HepG2 (cell line): Measurements from ENCODE around the gene ULK3. TPM values are rescaled to one million over a fixed set of nuclear protein-coding genes. Genes with fewer than 3 reads are reported as not detected.

Source experiments
- CCAR2 ChIP-seq: fragments of 200-400 bp; formaldehyde crosslinking; optimal IDR thresholded peaks from 2 replicates; pipeline ENCODE3; 2018; ENCODE audit warnings: low read depth, mild to moderate bottlenecking, low read length, moderate library complexity
- HOXA7 ChIP-seq: sonication (generic); formaldehyde crosslinking; IDR thresholded peaks from 2 replicates; pipeline ENCODE4 v1.8.1; 2022; ENCODE audit warnings: mild to moderate bottlenecking, missing genetic modification reagents, moderate library complexity
- PPARG ChIP-seq: conservative IDR thresholded peaks from 2 replicates; pipeline ENCODE4 v1.6.1; 2016; ENCODE audit warnings: missing biosample characterization, missing genetic modification reagents
- REXO4 ChIP-seq: sonication (generic); formaldehyde crosslinking; IDR thresholded peaks from 2 replicates; pipeline ENCODE4 v1.8.0; 2022; ENCODE audit warnings: missing genetic modification reagents, mild to moderate bottlenecking, borderline replicate concordance
- TMF1 ChIP-seq: sonication (generic); formaldehyde crosslinking; IDR thresholded peaks from 2 replicates; pipeline ENCODE4 v1.8.1; 2022; ENCODE audit warnings: low read depth, missing genetic modification reagents
- ZNF143 ChIP-seq: sonication (generic); formaldehyde crosslinking; IDR thresholded peaks from 2 replicates; pipeline ENCODE4 v1.4.0; 2020; ENCODE audit warnings: missing genetic modification reagents
- ZNF678 ChIP-seq: sonication (generic); formaldehyde crosslinking; IDR thresholded peaks from 2 replicates; pipeline ENCODE4 v1.4.0; 2020; ENCODE audit warnings: mild to moderate bottlenecking, missing genetic modification reagents
- ZSCAN29 ChIP-seq: sonication (generic); formaldehyde crosslinking; conservative IDR thresholded peaks from 2 replicates; pipeline ENCODE4 v1.4.0; 2020; ENCODE audit warnings: mild to moderate bottlenecking, missing genetic modification reagents
- polyA plus RNA-seq, 8 experiments: library from polyadenylated mRNA; depleted of rRNA in 3 of 8; stranded (reverse) in 7 of 8; unstranded in 1 of 8; fragments of >200 nt; fragmentation: Illumina TruSeq in 4 of 8; extraction: Trizol in 4 of 8; gene quantifications; 2 replicates each; pipeline versions ENCODE4 v1.2.1 to v1.2.3, GENCODE V29; 2011 to 2016; ENCODE audit warnings: low read depth in 4 of 8, missing spikeins in 1 of 8, mixed read lengths in 1 of 8; ENCODE audit not compliant: insufficient read depth in 1 of 8
- total RNA-seq, 5 experiments: library from RNA; depleted of rRNA; stranded (reverse); fragments of >200 nt; fragmentation: Illumina TruSeq; extraction: Trizol; gene quantifications; 2 replicates each; pipeline ENCODE4 v1.2.3, GENCODE V29; 2016; ENCODE audit warnings: low read depth in 1 of 5
- TF ChIP-seq, protein P1 (sequence below): sonication (generic); formaldehyde crosslinking; IDR thresholded peaks from 2 replicates; pipeline ENCODE4 v1.4.0; 2020; ENCODE audit warnings: missing genetic modification reagents, mild to moderate bottlenecking, borderline replicate concordance
- TF ChIP-seq, protein P2 (sequence below): sonication (generic); formaldehyde crosslinking; IDR thresholded peaks from 2 replicates; pipeline ENCODE4 v1.4.0; 2020; ENCODE audit warnings: missing genetic modification reagents
- TF ChIP-seq, protein P3 (sequence below): sonication (generic); formaldehyde crosslinking; IDR thresholded peaks from 2 replicates; pipeline ENCODE4 v1.4.0; 2020; ENCODE audit warnings: mild to moderate bottlenecking, missing genetic modification reagents
- TF ChIP-seq, protein P4 (sequence below): sonication (generic); formaldehyde crosslinking; IDR thresholded peaks from 2 replicates; pipeline ENCODE4 v1.5.0; 2020; ENCODE audit warnings: missing genetic modification reagents, mild to moderate bottlenecking, borderline replicate concordance
- TF ChIP-seq, protein P5 (sequence below): sonication (generic); formaldehyde crosslinking; IDR thresholded peaks from 2 replicates; pipeline ENCODE4 v1.9.0; 2021; ENCODE audit warnings: missing genetic modification reagents, mild to moderate bottlenecking, borderline replicate concordance

The ULK3 gene
- total and polyA plus RNA-seq, 2 of the 13 experiments (the other 11 are each of a cell fraction or from before 2014, with no cell fraction given) = 15.2 to 23.7 TPM

DNA sequence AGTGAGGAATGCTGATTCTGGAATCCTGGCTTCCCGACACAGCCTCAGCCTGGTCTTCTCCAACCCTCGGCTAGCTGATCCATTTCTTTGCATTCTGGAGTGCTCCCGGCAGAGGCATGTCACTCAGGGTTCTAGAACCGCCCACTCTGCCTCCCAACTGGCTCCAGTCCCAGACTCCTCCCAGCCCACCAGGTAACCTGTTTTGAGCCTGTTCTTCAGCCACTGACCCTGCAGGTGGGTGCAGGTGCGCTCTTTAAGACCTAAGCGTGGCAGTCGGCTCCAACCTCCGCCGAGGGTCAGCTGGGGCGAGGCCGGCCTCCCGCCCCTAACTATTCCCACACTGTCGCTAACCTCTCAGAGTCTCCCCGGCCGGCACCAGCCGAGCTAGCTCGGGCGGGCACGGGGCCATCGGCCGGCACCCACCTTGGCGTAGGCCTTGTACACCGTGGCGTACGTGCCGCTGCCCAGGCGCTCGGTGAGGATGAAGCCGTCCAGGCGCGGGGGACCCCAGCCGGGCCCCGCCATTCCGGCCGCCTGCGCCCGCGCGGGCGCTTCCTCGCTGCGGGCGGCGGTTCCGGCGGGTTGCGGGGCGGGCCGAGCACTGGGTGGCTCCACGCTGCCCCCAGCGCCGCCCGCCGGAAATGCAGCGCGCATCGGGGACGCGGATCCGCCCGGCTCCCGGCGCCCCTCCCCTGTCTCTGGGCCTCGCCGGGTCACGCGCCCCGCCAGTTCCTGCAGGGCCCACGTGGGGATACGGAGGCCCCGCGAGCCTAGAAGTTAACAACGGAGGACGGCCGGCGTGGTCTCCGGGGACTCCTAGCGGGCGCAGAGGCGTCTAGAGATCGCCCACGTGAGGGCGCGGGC, at the start of gene ULK3 (continued):
- TF ChIP-seq, protein P1, sequence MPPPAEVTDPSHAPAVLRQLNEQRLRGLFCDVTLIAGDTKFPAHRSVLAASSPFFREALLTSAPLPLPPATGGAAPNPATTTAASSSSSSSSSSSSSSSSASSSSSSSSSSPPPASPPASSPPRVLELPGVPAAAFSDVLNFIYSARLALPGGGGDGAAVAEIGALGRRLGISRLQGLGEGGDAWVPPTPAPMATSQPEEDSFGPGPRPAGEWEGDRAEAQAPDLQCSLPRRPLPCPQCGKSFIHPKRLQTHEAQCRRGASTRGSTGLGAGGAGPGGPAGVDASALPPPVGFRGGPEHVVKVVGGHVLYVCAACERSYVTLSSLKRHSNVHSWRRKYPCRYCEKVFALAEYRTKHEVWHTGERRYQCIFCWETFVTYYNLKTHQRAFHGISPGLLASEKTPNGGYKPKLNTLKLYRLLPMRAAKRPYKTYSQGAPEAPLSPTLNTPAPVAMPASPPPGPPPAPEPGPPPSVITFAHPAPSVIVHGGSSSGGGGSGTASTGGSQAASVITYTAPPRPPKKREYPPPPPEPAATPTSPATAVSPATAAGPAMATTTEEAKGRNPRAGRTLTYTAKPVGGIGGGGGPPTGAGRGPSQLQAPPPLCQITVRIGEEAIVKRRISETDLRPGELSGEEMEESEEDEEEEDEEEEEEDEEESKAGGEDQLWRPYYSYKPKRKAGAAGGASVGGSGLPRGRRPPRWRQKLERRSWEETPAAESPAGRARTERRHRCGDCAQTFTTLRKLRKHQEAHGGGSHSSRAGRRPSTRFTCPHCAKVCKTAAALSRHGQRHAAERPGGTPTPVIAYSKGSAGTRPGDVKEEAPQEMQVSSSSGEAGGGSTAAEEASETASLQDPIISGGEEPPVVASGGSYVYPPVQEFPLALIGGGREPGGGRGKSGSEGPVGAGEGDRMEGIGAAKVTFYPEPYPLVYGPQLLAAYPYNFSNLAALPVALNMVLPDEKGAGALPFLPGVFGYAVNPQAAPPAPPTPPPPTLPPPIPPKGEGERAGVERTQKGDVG (CRISPR knock-in tag) = no peak
- TF ChIP-seq, protein P2, sequence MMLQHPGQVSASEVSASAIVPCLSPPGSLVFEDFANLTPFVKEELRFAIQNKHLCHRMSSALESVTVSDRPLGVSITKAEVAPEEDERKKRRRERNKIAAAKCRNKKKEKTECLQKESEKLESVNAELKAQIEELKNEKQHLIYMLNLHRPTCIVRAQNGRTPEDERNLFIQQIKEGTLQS (CRISPR knock-in tag) = peak; percentile 7; the same call in 1 of the 2 replicates
- TF ChIP-seq, protein P3, sequence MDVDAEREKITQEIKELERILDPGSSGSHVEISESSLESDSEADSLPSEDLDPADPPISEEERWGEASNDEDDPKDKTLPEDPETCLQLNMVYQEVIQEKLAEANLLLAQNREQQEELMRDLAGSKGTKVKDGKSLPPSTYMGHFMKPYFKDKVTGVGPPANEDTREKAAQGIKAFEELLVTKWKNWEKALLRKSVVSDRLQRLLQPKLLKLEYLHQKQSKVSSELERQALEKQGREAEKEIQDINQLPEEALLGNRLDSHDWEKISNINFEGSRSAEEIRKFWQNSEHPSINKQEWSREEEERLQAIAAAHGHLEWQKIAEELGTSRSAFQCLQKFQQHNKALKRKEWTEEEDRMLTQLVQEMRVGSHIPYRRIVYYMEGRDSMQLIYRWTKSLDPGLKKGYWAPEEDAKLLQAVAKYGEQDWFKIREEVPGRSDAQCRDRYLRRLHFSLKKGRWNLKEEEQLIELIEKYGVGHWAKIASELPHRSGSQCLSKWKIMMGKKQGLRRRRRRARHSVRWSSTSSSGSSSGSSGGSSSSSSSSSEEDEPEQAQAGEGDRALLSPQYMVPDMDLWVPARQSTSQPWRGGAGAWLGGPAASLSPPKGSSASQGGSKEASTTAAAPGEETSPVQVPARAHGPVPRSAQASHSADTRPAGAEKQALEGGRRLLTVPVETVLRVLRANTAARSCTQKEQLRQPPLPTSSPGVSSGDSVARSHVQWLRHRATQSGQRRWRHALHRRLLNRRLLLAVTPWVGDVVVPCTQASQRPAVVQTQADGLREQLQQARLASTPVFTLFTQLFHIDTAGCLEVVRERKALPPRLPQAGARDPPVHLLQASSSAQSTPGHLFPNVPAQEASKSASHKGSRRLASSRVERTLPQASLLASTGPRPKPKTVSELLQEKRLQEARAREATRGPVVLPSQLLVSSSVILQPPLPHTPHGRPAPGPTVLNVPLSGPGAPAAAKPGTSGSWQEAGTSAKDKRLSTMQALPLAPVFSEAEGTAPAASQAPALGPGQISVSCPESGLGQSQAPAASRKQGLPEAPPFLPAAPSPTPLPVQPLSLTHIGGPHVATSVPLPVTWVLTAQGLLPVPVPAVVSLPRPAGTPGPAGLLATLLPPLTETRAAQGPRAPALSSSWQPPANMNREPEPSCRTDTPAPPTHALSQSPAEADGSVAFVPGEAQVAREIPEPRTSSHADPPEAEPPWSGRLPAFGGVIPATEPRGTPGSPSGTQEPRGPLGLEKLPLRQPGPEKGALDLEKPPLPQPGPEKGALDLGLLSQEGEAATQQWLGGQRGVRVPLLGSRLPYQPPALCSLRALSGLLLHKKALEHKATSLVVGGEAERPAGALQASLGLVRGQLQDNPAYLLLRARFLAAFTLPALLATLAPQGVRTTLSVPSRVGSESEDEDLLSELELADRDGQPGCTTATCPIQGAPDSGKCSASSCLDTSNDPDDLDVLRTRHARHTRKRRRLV (CRISPR knock-in tag) = no peak
- TF ChIP-seq CCAR2 = no peak
- TF ChIP-seq ZNF678 (CRISPR knock-in tag) = peak; percentile 16; the same call in 1 of the 2 replicates
- no peak for TF ChIP-seq PPARG (CRISPR knock-in tag)
- TF ChIP-seq, protein P4, sequence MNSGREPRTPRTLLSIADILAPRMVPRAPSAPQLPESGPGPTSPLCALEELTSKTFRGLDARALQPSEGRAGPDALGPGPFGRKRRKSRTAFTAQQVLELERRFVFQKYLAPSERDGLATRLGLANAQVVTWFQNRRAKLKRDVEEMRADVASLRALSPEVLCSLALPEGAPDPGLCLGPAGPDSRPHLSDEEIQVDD (CRISPR knock-in tag) = 0 out of 2 replicates have a peak, but pooled peaks have one; percentile 48
- TF ChIP-seq, protein P5, sequence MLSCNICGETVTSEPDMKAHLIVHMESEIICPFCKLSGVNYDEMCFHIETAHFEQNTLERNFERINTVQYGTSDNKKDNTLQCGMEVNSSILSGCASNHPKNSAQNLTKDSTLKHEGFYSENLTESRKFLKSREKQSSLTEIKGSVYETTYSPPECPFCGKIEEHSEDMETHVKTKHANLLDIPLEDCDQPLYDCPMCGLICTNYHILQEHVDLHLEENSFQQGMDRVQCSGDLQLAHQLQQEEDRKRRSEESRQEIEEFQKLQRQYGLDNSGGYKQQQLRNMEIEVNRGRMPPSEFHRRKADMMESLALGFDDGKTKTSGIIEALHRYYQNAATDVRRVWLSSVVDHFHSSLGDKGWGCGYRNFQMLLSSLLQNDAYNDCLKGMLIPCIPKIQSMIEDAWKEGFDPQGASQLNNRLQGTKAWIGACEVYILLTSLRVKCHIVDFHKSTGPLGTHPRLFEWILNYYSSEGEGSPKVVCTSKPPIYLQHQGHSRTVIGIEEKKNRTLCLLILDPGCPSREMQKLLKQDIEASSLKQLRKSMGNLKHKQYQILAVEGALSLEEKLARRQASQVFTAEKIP (CRISPR knock-in tag) = no peak
- TF ChIP-seq ZNF143 (CRISPR knock-in tag) = no peak
- no peak for TF ChIP-seq ZSCAN29
- TF ChIP-seq TMF1 = 0 out of 2 replicates have a peak, but pooled peaks have one; percentile 59
- TF ChIP-seq HOXA7 (CRISPR knock-in tag) = no peak
- no peak for TF ChIP-seq REXO4 (CRISPR knock-in tag)
